HG03521 (cell line): ENCODE measurements around the gene PAQR4.
A peak's percentile ranks its signal among the peaks of the same experiment; 100 is the strongest.

Experiments
- ATAC-seq: cut with Tn5 transposase; IDR thresholded peaks from one replicate; pipeline ENCODE4 v1.9.1; 2021; ENCODE audit warnings: mild to moderate bottlenecking, moderate library complexity; ENCODE audit not compliant: unreplicated experiment

The PAQR4 gene

DNA sequence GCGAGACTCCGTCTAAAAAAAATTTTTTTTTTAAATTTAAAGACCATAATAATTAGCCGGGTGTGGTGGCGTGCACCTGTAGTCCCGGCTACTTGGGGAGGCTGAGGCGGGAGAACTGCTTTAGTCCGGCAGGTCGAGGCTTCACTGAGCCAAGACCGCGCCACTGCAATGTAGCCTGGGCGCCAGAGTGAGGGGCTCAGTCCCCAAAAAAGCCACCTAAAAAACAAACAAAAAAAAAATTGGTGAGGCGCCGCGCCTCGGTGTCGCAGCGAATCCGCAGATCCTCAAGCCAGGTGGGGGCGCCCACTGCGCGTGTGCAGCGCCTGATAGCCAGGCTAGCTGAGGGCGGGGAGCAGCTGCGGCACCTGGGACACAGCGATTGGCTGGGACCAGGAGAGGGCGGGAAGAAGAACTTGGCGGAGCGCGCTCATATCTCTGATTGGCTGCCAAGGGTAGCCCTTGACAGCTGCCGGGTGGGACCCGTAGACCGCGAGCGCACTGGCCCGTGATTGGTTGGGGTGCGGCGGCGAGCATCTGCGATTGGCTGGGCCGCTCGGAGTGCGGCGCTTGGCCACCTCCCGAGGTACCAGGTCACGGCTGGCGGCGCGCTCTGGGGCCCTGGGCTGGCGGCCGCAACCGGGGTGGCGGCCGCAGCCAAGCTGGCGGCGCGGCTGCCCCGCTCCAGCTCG, 34.6 kb downstream of the PAQR4 start:
- ATAC-seq: peak; percentile 95

DNA sequence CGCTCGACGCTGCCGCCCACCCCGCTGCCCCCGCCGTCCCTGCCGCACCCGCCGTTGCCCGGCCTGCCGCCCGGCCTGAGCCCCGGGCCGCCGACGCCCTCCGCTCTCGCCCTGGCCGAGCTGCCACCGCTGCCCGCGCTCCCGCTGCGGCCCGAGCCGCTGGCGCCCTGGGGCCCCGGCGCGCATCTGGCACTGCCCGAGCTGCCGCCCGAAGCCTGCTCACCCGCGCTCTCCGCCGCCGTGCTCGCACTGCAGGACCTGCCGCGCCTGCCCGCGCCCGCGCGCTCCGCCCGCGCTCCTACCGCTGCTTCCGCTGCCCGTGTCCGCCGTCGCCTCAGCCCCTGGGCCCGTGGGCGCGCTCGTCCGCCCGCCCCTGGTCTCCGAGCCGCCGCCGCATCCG, 35.2 kb downstream of the PAQR4 start:
- peak; percentile 9 for ATAC-seq

DNA sequence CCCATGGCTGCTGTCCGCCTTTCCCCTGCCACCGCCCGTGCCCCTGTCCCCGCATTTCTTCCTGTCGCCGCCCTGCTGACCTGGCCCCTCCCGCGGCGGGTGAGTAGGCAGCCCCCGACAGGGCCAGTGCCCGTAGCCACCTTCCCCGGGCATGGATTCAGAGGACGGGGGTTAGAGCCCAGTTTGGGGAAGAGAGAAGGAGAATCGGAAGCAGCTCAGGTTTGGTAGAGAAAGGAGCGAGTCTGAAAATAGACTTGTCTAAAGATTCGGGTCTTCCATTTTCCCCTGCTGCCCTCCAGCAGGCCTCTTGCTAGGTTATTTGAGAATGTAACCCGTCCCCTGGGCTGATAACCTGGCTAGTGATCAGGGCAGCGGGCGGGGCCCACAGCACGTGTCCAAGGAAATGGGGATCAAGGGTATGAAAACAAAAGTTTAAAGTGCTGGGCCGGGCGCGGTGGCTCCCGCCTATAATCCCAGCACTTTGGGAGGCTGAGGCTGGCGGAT, 35.7 kb downstream of the PAQR4 start:
- ATAC-seq: no peak

DNA sequence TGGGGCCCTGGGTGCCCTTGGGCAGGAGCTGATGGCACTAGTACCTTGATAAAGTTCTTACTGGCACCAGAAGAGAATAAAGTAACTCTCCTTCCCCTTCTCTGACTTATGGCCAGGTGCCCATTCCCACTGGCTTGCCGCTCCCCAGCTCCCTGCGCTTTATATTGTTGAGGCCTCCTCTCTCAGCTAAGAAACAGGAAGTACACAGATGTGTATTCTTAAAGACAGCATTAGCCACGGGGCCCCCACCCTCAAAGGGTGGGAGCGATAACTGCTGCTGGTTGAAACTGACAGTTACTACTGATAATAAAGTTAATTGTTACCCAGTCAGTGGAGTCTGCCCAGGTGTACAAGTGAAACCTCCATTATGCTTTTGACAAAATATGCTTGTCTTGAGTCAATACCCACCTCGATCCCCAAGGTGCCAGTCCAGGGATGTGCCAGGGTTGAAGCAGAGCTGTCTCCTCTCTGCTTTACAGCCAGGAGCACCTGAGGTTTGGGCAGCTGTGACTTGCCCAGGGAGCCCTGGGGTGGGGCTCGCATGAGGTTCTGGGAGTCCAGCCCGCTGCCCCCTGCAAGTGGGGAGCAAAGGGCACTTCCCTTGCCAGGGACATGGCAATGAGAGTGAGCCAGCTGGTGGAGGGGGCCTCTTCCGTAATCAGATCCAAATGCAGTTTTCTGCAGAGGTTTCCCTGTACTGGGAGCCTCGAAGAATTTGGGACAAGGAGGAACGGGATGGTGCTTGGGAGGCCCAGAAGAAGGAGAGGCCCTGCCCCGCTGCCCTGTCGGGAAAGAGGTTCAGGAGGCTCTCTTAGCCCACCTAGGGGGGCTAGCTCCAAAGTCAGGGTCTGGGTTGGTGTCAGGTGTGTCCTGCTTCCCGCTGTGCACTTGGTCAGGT, 38.2 kb downstream of the PAQR4 start:
- no peak for ATAC-seq

DNA sequence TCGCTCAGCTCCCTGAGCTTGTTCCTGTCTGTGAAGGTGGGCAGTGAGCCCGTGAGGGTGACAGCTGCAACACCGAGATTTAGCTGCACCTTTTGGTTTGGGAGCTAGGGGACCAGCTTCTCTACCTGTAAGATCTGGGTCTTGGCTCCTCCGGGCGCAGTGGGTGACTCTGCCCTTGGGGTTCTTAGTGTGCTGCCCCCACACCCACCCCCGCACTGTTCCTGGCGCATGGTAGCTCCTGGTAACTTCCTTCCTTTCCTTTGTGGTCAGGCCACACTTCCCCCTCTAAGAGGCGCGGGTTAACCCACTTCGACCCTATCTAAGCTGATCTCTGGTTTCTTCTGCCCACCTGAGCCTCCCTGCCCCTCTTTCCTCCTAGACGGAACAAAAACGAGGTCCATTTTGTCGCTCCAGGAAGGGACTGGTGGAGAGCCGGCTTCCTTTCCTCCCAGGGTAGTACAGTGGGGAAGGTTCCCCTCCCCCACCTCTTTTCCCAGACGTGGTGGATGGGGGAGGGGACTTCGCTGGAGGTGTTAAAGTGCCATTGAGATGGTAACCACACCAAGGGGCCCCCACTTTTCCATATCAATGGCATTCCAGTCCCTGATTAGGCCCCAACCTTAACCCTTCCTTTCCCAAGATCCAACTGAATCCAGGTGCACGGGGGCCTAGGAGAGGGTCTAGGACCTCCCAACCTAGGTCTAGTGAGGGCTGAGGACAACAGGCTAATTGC, 39.0 kb downstream of the PAQR4 start:
- no peak for ATAC-seq

DNA sequence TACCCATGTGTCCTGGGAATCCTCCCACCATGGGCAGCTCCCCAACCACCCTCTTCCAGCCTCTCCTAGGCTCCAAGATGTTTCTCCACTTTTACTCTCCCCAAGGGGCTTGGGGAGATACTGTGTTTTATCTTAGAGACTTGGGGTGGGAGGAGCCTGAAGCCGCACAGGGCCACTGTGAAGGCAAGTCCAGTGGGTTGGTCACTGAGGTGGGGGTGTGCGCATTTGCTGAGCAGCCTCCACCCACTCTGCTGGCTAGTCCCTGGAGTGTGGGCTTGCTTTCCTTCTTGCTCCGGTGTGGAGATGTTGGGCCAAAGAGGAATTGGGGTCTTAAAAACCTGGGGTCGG, 39.5 kb downstream of the PAQR4 start:
- no peak for ATAC-seq

DNA sequence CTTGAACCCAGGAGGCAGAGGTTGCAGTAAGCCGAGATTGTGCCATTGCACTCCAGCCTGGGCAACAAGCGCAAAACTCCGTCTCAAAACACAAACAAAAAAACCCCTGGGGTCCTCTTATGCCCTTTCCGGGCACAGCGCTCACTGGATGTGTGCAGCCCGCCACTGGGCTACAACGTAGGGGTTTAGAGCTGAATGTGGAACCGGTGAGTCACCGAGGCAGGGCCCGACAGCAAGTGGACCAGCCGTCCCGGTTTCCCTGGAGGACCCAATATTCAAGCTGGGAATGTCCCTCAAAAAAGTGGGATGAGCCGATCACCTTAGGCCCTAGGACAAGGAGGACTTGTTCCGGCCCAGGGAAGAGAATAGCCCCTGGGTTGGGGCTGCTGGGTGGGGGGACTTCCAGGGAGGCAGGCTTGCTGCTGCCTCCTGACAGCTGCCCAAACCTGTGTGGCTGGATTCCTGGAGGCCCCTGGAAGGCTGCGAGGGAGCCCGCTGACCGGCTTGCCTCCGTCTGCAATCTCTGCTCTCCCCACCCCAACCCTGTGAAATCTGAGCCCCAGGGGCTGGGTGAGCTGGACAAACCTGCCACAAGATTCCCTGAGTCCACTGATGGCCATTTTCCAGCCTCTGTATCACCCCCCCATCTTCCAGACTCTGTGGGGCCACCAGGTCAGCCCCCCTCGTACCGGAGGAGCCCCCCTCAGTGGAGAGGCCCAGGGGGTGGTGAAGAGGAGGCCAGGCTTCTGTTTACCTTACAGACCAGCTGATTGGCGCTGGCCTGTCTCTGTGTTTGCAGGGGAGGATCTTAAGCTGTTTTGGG, 40.6 kb downstream of the PAQR4 start:
- ATAC-seq: no peak

DNA sequence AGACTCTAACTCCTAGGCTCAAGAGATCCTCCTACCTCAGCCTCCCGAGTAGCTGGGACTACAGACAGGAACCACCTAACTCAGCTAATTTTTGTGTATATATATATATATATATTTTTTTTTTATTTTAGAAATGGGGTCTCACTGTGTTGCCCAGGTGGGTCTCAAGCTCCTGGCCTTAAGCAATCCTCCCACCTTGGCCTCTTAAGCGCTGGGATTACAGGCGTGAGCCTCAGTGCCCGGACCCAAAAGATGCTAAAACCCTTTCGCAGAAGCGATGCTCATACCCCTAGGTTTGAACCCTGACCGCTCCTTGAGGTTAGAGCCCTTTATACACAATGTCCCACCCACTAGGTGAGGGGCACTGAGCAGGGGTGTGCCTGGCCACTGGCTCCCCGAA, 41.4 kb downstream of the PAQR4 start:
- no peak for ATAC-seq

DNA sequence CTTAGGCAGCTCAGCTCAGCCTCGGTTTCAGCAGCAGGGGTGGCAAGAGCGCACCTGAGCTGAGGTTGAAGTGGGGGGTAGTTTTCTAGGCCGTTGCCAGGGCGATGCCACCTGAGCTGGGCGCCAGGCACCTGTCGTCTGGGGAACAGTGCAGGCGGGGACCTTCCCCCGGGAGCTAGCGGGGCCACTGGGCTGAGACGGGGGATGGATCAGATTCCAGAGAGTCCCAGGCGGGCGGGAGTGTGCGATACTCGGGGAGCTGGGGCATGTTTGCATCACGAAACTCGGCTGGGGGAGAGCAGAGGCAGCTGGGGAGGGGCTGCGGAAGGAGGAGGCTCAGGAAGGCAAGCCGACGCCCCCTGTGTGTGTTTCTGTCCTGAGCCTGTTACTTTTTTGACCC, 43.1 kb downstream of the PAQR4 start:
- no peak for ATAC-seq

DNA sequence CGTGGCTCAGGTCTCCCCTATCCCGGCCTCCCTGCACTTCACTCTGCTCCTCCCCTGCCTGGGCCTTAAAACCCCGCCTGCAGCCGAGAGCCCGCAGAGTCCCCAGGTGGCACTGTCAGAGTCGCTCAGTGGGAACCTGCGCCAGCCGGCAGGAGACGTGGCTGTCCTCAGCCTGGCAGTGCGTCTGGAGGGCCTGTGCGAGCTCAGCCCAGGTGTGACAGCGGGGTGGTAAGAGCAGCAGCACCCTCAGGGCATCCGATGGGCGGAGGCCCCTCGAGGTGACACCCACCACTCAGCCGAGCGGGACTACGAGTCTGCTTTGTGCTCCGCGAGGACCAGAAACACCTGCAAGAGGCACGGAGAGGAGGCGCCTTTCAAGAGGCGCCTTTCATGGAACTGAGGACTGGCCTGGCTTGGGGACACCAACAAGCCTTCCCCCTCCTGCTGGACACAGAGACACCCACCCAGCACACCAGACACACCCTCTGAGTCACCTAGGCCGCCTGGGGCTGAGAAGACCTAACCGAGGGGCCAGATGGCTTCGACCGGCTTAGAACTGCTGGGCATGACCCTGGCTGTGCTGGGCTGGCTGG, 43.8 kb downstream of the PAQR4 start, which contains the start of gene CLDN9:
TSS of gene CLDN9 (plus strand) at position 96 of the 593 bp plus-strand sequence. CDS start at position 536, 440 bp downstream.
- ATAC-seq: no peak

DNA sequence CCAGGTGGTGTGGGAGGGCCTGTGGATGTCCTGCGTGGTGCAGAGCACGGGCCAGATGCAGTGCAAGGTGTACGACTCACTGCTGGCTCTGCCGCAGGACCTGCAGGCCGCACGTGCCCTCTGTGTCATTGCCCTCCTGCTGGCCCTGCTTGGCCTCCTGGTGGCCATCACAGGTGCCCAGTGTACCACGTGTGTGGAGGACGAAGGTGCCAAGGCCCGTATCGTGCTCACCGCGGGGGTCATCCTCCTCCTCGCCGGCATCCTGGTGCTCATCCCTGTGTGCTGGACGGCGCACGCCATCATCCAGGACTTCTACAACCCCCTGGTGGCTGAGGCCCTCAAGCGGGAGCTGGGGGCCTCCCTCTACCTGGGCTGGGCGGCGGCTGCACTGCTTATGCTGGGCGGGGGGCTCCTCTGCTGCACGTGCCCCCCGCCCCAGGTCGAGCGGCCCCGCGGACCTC, 44.4 kb downstream of the PAQR4 start:
- ATAC-seq: no peak

DNA sequence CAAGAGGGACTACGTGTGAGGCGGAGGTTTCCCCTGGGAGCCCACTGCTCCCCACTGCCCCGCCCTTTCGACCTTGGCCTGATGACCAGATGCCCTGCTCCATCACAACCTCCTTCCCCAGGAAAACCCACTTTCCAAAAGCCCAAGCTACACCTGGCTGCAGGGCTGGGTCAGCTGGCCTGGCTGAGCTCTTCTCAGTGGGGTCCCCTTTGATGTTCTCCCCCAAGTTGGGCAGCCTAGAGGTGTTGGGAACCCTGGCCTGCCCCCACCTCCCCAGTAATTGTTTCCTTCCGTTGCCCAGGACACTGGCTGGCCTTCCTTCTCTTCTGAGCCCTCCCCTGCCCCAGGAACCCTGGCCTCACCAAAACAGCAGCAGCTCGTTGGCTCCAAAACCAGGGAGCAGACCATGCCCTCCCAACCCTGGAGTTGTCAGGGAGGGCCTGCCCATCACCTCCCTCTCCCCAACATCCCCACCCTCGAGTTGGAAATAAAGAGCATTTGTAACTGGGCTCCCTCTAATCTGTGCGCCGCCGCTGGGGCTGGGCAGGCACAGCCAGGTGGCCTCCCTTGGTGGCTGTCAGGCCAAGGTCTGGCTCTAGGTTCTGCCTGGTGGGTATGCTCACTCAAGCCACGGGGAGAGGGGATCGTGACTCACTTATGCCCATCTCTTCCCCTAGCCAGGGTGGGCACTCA, 45.0 kb downstream of the PAQR4 start:
- no peak for ATAC-seq

DNA sequence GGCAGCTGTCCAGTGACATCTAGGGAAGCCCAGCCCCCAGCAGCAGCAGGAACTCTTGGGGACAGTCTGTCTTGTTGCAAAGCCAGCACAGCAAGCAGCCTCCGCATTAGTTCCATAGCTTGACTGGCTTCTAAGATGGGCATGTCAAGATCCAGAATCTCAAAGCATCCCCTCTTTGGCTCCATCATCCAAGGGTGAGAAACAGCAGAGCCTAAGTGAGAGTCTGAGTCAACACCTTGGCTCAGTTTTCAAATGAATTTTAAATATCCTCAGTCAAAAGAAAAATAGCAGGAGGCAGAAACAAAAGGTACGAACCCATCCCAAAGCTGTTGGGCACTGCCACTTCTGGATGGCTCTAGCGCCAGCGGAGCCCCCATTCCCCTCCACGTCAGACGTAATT, 45.8 kb downstream of the PAQR4 start:
- ATAC-seq: no peak

DNA sequence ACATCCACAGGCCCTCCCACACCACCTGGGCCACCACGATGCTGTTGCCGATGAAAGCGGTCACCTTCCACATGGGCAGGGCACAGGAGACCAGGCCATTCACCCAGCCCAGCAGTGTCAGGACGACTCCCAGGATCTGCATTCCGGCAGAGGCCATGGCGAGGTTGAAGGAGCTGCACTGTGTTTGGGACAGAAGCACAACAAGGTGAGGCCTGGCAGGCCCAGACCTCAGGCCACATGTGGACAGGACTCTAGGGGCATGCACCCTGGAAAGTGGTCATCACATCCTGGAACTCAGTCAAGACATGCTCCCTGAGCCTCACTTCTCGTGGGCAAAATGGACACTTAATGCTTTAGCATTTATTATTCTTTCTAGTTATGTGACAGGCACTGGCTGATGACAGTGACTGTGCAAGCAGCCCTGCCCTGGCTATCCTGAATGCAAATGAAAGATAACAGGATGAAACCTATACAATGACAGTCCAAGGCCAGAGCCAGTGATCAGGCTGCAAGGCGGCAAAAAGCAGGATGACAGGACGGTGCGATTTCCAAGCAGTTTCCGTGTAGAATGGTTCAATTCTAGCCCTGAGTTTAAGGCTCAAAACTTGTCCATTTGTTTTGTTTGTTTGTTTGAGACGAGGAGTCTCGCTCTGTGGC, 46.8 kb downstream of the PAQR4 start:
- ATAC-seq: no peak

DNA sequence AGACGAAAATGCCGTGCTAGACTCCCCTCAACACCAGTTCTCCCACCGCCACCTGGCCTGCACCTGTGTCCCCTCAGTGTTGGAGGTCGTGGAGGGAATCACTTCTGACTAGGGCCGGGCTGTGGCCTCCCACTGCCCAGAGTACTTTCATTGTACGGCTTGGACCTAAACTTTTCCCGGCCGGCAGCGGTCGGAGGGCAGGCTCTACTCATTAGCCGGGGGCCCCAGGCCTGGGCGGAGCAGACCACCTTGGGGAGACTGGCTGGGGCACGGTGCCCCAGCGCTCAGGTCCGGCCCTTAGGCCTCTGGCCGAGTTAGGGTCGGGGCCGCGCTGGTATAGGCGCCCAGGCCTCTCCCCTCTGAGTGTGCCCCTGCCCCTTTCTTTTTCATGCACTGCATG, 48.2 kb downstream of the PAQR4 start:
- ATAC-seq: no peak

DNA sequence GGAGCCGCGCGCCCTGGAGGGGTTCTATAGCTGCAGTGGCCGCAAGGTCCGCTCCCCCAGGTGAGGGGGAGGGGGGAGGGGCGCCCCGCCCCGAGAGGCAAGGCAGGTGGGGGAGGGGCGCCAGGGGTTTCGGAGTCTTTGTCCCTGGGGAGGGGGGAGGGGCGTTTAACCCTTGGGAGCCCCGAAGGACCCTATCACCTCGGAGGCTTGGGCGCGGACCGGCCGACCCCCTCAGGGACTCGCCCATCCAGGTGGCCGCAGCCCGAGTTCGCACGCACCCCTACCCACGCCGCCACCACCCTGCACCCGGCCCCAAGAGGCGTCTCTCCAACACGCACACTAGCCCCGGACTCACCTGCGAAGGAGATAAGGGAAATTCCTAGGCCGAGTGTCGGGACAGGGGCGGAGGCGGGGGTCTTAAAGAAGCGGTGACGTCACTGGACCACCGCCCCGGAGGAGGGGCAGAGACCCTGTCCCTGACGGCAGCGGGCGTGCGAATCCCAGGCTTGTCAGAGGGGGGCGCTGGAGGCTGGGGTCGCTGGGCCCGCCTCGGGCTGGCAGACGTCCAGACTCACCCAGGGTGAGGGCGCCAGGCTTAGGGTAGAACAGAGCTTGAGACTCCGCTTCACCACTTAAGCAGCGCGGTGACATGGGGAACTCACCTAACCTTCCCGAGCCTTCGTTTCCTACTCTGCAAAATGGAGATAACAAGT, 48.8 kb downstream of the PAQR4 start, which contains the start of gene CLDN6:
TSS of gene CLDN6 (minus strand) at position 390 of the 713 bp plus-strand sequence. CDS start 2,162 bp downstream, outside the sequence.
- ATAC-seq: no peak

DNA sequence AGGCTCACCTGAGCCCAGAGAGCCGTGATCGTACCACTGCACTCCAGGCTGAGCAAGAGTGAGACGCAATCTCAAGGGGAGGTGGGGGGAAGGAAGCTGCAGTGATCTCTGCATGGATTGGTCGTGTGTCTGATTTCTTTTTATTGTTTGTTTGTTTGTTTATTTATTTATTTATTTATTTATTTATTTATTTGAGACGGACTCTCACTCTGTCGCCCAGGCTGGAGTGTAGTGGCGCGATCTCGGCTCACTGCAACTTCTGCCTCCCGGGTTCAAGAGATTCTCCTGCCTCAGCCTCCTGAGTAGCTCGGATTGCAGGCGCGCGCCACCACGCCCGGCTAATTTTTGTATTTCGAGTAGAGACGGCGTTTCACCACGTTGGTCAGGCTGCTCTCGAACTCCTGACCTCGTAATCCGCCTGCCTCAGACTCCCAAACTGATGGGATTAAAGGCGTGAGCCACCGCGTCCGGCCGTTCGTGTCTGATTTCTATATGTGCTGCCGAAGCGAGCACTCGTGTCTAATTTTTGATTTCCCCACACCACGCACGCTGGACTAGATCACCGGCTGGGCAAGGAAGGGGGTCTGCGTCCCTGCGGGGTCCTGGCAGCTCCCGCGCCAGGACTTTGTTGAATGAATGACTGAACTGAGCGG, 50.6 kb downstream of the PAQR4 start:
- no peak for ATAC-seq

DNA sequence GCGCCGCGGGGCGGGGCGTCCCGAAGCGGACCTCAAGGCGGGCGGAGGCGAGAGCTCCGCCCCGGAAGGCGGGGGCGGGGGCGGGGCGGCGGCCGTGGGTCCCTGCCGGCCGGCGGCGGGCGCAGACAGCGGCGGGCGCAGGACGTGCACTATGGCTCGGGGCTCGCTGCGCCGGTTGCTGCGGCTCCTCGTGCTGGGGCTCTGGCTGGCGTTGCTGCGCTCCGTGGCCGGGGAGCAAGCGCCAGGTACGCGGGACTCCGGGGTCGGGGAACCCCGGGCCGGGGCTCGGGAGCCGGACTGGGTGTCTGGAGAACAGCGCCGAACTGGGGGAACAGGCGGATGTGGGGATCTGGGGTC, 51.1 kb downstream of the PAQR4 start, which contains the start of gene TNFRSF12A:
TSS of gene TNFRSF12A (plus strand) at position 122 of the 357 bp plus-strand sequence. CDS start at position 152, 30 bp downstream.
- peak; percentile 23 for ATAC-seq
